ENCODE data around the gene FBXO31. TPM values are rescaled to one million over a fixed set of nuclear protein-coding genes. Genes with fewer than 3 reads are reported as not detected.

Gene FBXO31
- total RNA-seq, 1 donor from 2014 or later, result 5.8 TPM

DNA sequence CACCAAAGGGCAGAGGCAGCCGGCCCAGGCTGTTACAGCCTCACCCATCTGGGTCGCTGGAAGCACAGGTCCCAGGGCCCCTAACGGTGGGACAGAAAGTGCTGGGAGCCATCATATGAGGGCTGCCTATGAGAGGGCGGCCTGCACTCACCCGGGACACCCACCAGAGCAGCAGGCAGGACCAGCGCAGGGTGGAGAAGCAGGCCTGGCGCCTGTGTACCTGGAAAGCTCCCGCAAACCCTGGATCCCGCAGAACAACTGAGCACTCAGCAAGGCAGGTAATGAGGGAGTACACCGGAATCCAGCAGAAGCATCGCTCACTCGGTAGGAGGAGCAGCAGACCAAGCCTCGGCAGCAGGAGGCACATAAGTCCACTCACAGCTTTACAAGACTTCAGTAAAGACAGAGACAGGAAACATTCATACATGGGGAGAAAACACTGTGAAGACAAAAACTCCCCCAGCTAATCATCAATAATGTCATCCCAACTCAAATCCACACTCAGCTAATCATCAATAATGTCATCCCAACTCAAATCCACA lies 34.9 kb downstream of the FBXO31 start:
- H3K27me3 Mint-ChIP-seq (ENCODE audit: insufficient read depth, low read depth), result peaks cover 4% of the 10 kb centered on the region
- H3K4me3 Mint-ChIP-seq, result no peak overlapping the region
- Histone ChIP-seq H3K27ac (no peak overlapping the region), H3K9me3 (ENCODE audit: low read depth) (no peaks in the 10 kb centered on the region), H3K4me2 (no peak overlapping the region), H3K9ac (no peak overlapping the region), H3K4me3 (no peak overlapping the region), H3K4me1 (peaks cover 26% of the 10 kb centered on the region), H3K27me3 (no peaks in the 10 kb centered on the region), H4K20me1 (ENCODE audit: low read depth) (peaks cover 11% of the 10 kb centered on the region), H3K36me3 (no peaks in the 10 kb centered on the region), H3K79me2 (ENCODE audit: low read depth) (no peaks in the 10 kb centered on the region), H3F3A (ENCODE audit: low read depth) (peaks cover 11% of the 10 kb centered on the region), H2AFZ (replicated peaks) (no peak overlapping the region)
- no peak overlapping the region for H3K27ac Mint-ChIP-seq
- H3K4me1 Mint-ChIP-seq, result peaks cover 49% of the 10 kb centered on the region
- H3K9me3 Mint-ChIP-seq, result no peaks in the 10 kb centered on the region
- DNase-seq (ENCODE audit: low spot score), result no peak
- H3K36me3 Mint-ChIP-seq, result peaks cover 2% of the 10 kb centered on the region
- no peak for TF ChIP-seq EZH2 (IDR thresholded peaks at IDR 0.05)
- TF ChIP-seq, protein P1, sequence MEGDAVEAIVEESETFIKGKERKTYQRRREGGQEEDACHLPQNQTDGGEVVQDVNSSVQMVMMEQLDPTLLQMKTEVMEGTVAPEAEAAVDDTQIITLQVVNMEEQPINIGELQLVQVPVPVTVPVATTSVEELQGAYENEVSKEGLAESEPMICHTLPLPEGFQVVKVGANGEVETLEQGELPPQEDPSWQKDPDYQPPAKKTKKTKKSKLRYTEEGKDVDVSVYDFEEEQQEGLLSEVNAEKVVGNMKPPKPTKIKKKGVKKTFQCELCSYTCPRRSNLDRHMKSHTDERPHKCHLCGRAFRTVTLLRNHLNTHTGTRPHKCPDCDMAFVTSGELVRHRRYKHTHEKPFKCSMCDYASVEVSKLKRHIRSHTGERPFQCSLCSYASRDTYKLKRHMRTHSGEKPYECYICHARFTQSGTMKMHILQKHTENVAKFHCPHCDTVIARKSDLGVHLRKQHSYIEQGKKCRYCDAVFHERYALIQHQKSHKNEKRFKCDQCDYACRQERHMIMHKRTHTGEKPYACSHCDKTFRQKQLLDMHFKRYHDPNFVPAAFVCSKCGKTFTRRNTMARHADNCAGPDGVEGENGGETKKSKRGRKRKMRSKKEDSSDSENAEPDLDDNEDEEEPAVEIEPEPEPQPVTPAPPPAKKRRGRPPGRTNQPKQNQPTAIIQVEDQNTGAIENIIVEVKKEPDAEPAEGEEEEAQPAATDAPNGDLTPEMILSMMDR (IDR thresholded peaks at IDR 0.05), result no peak
- no peak for TF ChIP-seq EZH2phosphoT487 (IDR thresholded peaks at IDR 0.05)

- peaks cover 32% of the 10 kb centered on the region for H3K4me1 ChIP-seq
- no peaks in the 10 kb centered on the region for H3K9me3 ChIP-seq (ENCODE audit: low read depth)
- Mint-ChIP-seq H3K4me3 (no peak overlapping the region), H3K27ac (no peak overlapping the region), H3K4me1 (peaks cover 51% of the 10 kb centered on the region), H3K9me3 (no peaks in the 10 kb centered on the region), H3K27me3 (ENCODE audit: insufficient read depth, low read depth) (peaks cover 5% of the 10 kb centered on the region), H3K36me3 (peaks cover under 1% of the 10 kb centered on the region)
- no peak overlapping the region for H3K4me3 ChIP-seq
- H3K27me3 ChIP-seq, result no peaks in the 10 kb centered on the region
- H3K4me2 ChIP-seq, result no peak overlapping the region
- H3K9ac ChIP-seq, result no peak overlapping the region
- H3K36me3 ChIP-seq, result no peaks in the 10 kb centered on the region
- DNase-seq (ENCODE audit: low spot score), result no peak
- no peak overlapping the region for H2AFZ ChIP-seq (replicated peaks)
- TF ChIP-seq, protein P1 (IDR thresholded peaks at IDR 0.05), result no peak
- no peak for TF ChIP-seq EZH2 (IDR thresholded peaks at IDR 0.05)
- TF ChIP-seq EZH2phosphoT487 (IDR thresholded peaks at IDR 0.05), result no peak
- H4K20me1 ChIP-seq (ENCODE audit: low read depth), result peaks cover 8% of the 10 kb centered on the region
- H3K79me2 ChIP-seq (ENCODE audit: low read depth), result no peaks in the 10 kb centered on the region
- H3K27ac ChIP-seq, result no peak overlapping the region
- H3F3A ChIP-seq (ENCODE audit: low read depth), result peaks cover 11% of the 10 kb centered on the region
Observed at GRCh38 chr16:87347932-87348615, 35.5 kb downstream of the FBXO31 start.

DNA sequence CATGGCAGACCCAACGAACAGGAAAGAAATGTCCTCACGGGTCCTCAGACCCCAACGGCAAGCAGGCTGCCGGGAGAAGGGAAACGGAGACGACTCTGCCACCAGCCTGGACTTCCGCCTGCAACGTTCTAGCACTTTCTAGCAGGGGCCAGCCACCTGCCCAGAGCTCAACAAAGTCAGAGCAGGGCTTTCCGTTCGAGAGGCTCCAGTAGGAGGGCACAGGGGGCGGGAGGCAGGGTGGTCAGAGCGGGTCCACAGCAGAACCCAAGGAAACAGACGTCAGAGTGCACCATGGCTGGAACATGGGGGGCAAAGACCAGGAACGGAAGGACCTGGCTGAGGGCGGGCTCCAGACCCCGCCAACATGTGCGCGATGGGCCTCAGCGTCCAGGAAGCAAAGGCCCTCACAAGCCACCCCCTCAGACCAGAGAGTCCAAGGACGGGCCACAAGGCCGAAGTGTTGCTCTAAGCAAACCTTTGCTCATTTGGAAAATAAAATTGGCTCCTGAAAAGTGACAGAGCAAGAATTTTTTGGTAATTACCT lies 37.0 kb downstream of the FBXO31 start:
- no peaks in the 10 kb centered on the region for H3K79me2 ChIP-seq (ENCODE audit: low read depth)
- no peak overlapping the region for H2AFZ ChIP-seq (replicated peaks)
- no peaks in the 10 kb centered on the region for H3K27me3 ChIP-seq
- peak overlapping the region; percentile 74 for H3K27ac ChIP-seq
- peaks cover 6% of the 10 kb centered on the region for H3K36me3 Mint-ChIP-seq
- no peak overlapping the region for H3K4me3 ChIP-seq
- DNase-seq (ENCODE audit: low spot score), result no peak
- TF ChIP-seq EZH2phosphoT487 (IDR thresholded peaks at IDR 0.05) (no peak), EZH2 (IDR thresholded peaks at IDR 0.05) (no peak)
- TF ChIP-seq, protein P1 (IDR thresholded peaks at IDR 0.05), result no peak
- no peak overlapping the region for H3K9ac ChIP-seq
- peaks cover 35% of the 10 kb centered on the region for H3K4me1 ChIP-seq
- H3K4me3 Mint-ChIP-seq, result no peak overlapping the region
- H4K20me1 ChIP-seq (ENCODE audit: low read depth), result peaks cover 6% of the 10 kb centered on the region
- no peaks in the 10 kb centered on the region for H3K36me3 ChIP-seq
- no peak overlapping the region for H3K4me2 ChIP-seq
- H3F3A ChIP-seq (ENCODE audit: low read depth), result peaks cover 11% of the 10 kb centered on the region
- H3K27me3 Mint-ChIP-seq (ENCODE audit: insufficient read depth, low read depth), result peaks cover 6% of the 10 kb centered on the region
- H3K27ac Mint-ChIP-seq, result peak overlapping the region; percentile 83
- no peaks in the 10 kb centered on the region for H3K9me3 Mint-ChIP-seq
- H3K4me1 Mint-ChIP-seq, result peaks cover 51% of the 10 kb centered on the region
- no peaks in the 10 kb centered on the region for H3K9me3 ChIP-seq (ENCODE audit: low read depth)

Measured in neural progenitor cell (in vitro differentiated cells).